GM12873 (cell line): ENCODE measurements around the gene TOP3B.

Experiments used
- CTCF ChIP-seq: IDR thresholded peaks from 2 replicates; pipeline ENCODE4 v1.5.1; 2012; ENCODE audit warnings: low read depth, mild to moderate bottlenecking, moderate library complexity, low read length, control low read depth; ENCODE audit not compliant: insufficient read depth; ENCODE audit errors: missing control alignments

The TOP3B gene

GRCh38 chr22:21949569-21949918 lies 33.0 kb downstream of the TOP3B start:
- TF ChIP-seq CTCF, result no peak

GRCh38 chr22:21948824-21949568 lies 33.6 kb downstream of the TOP3B start:
- no peak for TF ChIP-seq CTCF

- no peak for TF ChIP-seq CTCF
Observed at GRCh38 chr22:21948390-21948789, 34.2 kb downstream of the TOP3B start.

- TF ChIP-seq CTCF, result peak; percentile 28
Observed at GRCh38 chr22:21947040-21948014, 35.3 kb downstream of the TOP3B start.

GRCh38 chr22:21946262-21946925 lies 36.2 kb downstream of the TOP3B start:
- TF ChIP-seq CTCF, result no peak

- no peak for TF ChIP-seq CTCF
Observed at GRCh38 chr22:21945453-21946261, 36.9 kb downstream of the TOP3B start.

GRCh38 chr22:21944871-21945270 lies 37.7 kb downstream of the TOP3B start:
- no peak for TF ChIP-seq CTCF
